Left lung (tissue), 10 donors: Measurements from ENCODE around the gene NIM1K. TPM values are rescaled to one million over a fixed set of nuclear protein-coding genes. Genes with fewer than 3 reads are reported as not detected.
"Not testable (repeated sequence)": the region's sequence is repeated elsewhere in the genome, so short reads cannot be mapped to it uniquely, and the experiment has no call there.

Experiments used
- ATAC-seq: fragments of 200-7000 bp; cut with Tn5 transposase; one replicate; pipeline ENCODE4 v1.9.1; 2020; ENCODE audit warnings: moderate library complexity
- DNase-seq, 4 donors: peaks; one replicate each; pipeline ENCODE4 v3.0.0-alpha.2; 2013 to 2020
- H3K27ac ChIP-seq, 2 donors: fragments of 200-600 bp; sonication (generic) in 1 of 2; one replicate each; pipeline versions ENCODE4 v1.5.0 to v1.8.0; 2020 to 2021
- H3K27me3 ChIP-seq, 2 donors: fragments of 200-600 bp; sonication (generic) in 1 of 2; one replicate each; pipeline versions ENCODE4 v1.5.0 to v1.8.0; 2020 to 2021
- H3K36me3 ChIP-seq, 2 donors: fragments of 200-600 bp; sonication (generic) in 1 of 2; one replicate each; pipeline versions ENCODE4 v1.5.0 to v1.8.0; 2020 to 2021
- H3K4me1 ChIP-seq, 2 donors: fragments of 200-600 bp; one replicate each; pipeline ENCODE4 v1.8.0; 2021
- H3K4me3 ChIP-seq, 2 donors: fragments of 200-600 bp; sonication (generic) in 1 of 2; one replicate each; pipeline versions ENCODE4 v1.5.0 to v1.8.0; 2020 to 2021; ENCODE audit warnings: mild to moderate bottlenecking in 1 of 2
- H3K9me3 ChIP-seq, 2 donors: fragments of 200-600 bp; sonication (generic) in 1 of 2; one replicate each; pipeline versions ENCODE4 v1.5.0 to v1.8.0; 2020 to 2021
- intact Hi-C, 2 donors: fragments of 100-400 bp; cut with DNase I; formaldehyde crosslinking; loops; one replicate each; pipeline versions ENCODE4 v1.11.2 to v1.14.2; 2022
- polyA plus RNA-seq, 6 donors: library from polyadenylated mRNA; unstranded; fragments of 120-200 nt; gene quantifications; one replicate each; pipeline ENCODE4 v1.2.1, GENCODE V29; 2013; ENCODE audit not compliant: insufficient read length in 6 of 6
- total RNA-seq, 2 donors: library from RNA; stranded (reverse); fragmentation: NEBNext Ultra II Directional; extraction: Animal tissue kit (Norgen Biotek cat#: 25700); gene quantifications; one replicate each; pipeline ENCODE4 v1.2.1, GENCODE V29; 2021
- TF ChIP-seq, protein P1 (sequence below), 2 donors: fragments of 200-600 bp; sonication (generic) in 1 of 2; IDR thresholded peaks; one replicate each; pipeline versions ENCODE4 v1.5.0 to v1.8.0; 2021; ENCODE audit warnings: antibody characterized with exemption in 2 of 2
- donor health status: DM: no; HTN: yes; CAD: no.
- donor health status: DM: no; HTN: no; CAD: no.

NIM1K gene
- total and polyA plus RNA-seq, 8 donors, result 0.44 to 3.0 (median 0.79) TPM

DNA sequence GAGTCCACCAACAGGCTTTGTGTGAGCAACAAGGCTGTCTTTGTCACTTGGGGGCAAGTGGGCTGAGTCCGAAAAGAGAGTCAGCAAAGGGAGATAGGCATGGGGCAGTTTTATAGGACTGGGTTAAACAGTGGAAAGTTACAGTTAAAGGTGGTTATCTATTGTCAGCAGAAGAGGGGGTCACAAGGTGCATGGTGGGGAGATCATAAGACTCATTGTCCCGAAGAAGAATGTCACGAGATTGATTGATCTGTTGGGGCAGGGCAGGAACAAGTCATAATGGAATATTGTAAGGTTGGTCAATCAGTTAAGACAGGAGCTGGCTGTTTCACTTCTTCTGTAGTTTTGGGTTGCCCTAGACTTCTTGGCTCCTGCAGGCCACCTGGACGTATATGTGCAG, 128.8 kb downstream of the NIM1K start:
- no peak overlapping the region for H3K27ac ChIP-seq
- intact Hi-C loops, result no loop called here
- no peaks in the 10 kb centered on the region for H3K36me3 ChIP-seq
- no peaks in the 10 kb centered on the region for H3K4me1 ChIP-seq
- ATAC-seq (no peak), DNase-seq (no peak)
- no peaks in the 10 kb centered on the region for H3K27me3 ChIP-seq
- TF ChIP-seq, protein P1, sequence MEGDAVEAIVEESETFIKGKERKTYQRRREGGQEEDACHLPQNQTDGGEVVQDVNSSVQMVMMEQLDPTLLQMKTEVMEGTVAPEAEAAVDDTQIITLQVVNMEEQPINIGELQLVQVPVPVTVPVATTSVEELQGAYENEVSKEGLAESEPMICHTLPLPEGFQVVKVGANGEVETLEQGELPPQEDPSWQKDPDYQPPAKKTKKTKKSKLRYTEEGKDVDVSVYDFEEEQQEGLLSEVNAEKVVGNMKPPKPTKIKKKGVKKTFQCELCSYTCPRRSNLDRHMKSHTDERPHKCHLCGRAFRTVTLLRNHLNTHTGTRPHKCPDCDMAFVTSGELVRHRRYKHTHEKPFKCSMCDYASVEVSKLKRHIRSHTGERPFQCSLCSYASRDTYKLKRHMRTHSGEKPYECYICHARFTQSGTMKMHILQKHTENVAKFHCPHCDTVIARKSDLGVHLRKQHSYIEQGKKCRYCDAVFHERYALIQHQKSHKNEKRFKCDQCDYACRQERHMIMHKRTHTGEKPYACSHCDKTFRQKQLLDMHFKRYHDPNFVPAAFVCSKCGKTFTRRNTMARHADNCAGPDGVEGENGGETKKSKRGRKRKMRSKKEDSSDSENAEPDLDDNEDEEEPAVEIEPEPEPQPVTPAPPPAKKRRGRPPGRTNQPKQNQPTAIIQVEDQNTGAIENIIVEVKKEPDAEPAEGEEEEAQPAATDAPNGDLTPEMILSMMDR (IDR thresholded peaks at IDR 0.05), result no peak
- H3K4me3 ChIP-seq, result no peak overlapping the region
- H3K9me3 ChIP-seq, result no peaks in the 10 kb centered on the region

DNA sequence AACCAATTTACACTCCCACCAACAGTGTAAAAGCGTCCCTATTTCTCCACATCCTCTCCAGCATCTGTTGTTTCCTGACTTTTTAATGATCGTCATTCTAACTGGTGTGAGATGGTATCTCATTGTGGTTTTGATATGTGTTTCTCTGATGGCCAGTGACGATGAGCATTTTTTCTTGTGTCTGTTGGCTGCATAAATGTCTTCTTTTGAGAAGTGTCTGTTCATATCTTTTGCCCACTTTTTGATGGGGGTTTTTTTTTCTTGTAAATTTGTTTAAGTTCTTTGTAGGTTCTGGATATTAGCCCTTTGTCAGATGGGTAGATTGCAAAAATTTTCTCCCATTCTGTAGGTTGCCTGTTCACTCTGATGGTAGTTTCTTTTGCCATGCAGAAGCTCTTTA, 131.5 kb downstream of the NIM1K start:
- H3K27ac ChIP-seq, H3K4me3 ChIP-seq, H3K9me3 ChIP-seq, intact Hi-C loops, DNase-seq, H3K36me3 ChIP-seq, H3K4me1 ChIP-seq, ATAC-seq, H3K27me3 ChIP-seq: not testable (repeated sequence)

DNA sequence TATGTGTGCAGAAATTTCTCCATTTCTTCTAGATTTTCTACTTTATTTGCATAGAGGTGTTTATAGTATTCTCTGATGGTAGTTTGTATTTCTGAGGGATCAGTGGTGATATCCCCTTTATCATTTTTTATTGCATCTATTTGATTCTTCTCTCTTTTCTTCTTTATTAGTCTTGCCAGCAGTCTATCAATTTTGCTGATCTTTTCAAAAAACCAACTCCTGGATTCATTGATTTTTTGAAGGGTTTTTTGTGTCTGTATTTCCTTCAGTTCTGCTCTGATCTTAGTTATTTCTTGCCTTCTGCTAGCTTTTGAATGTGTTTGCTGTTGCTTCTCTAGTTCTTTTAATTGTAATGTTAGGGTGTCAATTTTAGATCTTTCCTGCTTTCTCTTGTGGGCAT, 133.6 kb downstream of the NIM1K start:
- H3K27ac ChIP-seq, H3K36me3 ChIP-seq, intact Hi-C loops, DNase-seq, H3K4me3 ChIP-seq, H3K4me1 ChIP-seq, ATAC-seq, H3K27me3 ChIP-seq, H3K9me3 ChIP-seq: not testable (repeated sequence)

Other genes starting within 250 kb of the NIM1K start
- 1 to 10 TPM; 2.3 to 2.9 TPM for gene ANXA2R, start 151.9 kb upstream of the NIM1K start, total RNA-seq
- gene ANXA2R, start 151.9 kb upstream of the NIM1K start, polyA plus RNA-seq, result 1 to 10 TPM; 1.5 to 2.3 (median 1.8) TPM
- gene ZNF131, start 71.3 kb upstream of the NIM1K start, total RNA-seq, result 10 to 100 TPM; 23.4 to 33.1 TPM
- 10 to 100 TPM; 62.4 to 72.3 (median 64.9) TPM for gene ZNF131, start 71.3 kb upstream of the NIM1K start, polyA plus RNA-seq
- gene HMGCS1, start 121.2 kb downstream of the NIM1K start, total RNA-seq, result 100 to 1,000 TPM in 1 of 2 donors, 10 to 100 TPM in 1; 93.6 to 279 TPM
- gene HMGCS1, start 121.2 kb downstream of the NIM1K start, polyA plus RNA-seq, result 10 to 100 TPM; 49.2 to 79.1 (median 55.0) TPM
- gene CCL28, start 220.2 kb downstream of the NIM1K start, total RNA-seq, result 1 to 10 TPM; 5.3 to 6.4 TPM
- gene CCL28, start 220.2 kb downstream of the NIM1K start, polyA plus RNA-seq, result 1 to 10 TPM in 1 of 6 donors, under 1 TPM in 5; 0.29 to 1.0 (median 0.43) TPM